HG02970 (cell line): ENCODE data around the gene DRAXIN.

Experiments used
- ATAC-seq: cut with Tn5 transposase; IDR thresholded peaks from one replicate; pipeline ENCODE4 v1.9.1; 2021; ENCODE audit warnings: mild to moderate bottlenecking, moderate library complexity, moderate number of reproducible peaks; ENCODE audit not compliant: unreplicated experiment, low FRiP score

Gene DRAXIN

GRCh38 chr1:11752359-11753088, 61.0 kb downstream of the DRAXIN start:
- ATAC-seq = no peak

- ATAC-seq = no peak
Observed at GRCh38 chr1:11753555-11754208, 62.2 kb downstream of the DRAXIN start.

DNA sequence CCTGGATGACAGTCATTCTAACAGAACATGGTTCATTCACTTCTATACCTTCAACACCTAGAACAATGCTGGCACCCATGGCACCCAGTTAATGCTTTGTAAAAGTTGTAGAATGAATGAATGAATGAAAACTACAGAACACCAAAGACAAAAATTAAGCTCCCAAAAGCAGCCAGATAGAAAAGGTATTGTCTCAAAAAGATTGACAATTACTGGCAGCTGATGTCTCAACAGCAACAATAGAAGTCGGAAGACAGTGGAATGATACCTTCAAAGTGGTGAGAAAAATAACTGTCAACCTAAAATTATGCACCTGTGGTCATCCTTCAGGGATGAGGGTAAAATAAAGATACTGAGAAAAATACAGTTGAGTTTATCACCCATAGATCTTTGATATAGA, 65.5 kb downstream of the DRAXIN start:
- ATAC-seq = no peak

DNA sequence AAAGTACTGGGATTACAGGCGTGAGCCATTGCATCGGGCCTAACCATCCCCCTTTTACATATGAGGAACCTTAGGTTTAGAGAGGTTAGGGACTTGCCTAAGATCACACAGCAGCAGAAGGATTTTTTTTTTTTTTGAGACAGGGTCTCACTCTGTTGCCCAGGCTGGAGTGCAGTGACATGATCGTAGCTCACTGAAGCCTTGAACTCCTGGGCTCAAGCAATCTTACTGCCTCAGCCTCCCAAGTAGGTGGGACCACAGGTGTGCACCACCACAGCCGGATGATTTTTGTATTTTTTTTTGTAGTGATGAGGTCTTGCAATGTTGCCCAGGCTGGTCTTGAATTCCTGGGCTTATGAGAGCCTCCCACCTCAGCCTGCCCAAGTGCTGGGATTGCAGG, 68.3 kb downstream of the DRAXIN start:
- ATAC-seq = no peak

GRCh38 chr1:11761285-11761684, 69.8 kb downstream of the DRAXIN start:
- no peak for ATAC-seq

GRCh38 chr1:11761988-11762406, 70.5 kb downstream of the DRAXIN start, which contains the start of gene C1orf167:
Gene C1orf167, plus strand, starts transcription at chr1:11762193. Its CDS starts 2,208 bp downstream, at chr1:11764401.
- no peak for ATAC-seq

DNA sequence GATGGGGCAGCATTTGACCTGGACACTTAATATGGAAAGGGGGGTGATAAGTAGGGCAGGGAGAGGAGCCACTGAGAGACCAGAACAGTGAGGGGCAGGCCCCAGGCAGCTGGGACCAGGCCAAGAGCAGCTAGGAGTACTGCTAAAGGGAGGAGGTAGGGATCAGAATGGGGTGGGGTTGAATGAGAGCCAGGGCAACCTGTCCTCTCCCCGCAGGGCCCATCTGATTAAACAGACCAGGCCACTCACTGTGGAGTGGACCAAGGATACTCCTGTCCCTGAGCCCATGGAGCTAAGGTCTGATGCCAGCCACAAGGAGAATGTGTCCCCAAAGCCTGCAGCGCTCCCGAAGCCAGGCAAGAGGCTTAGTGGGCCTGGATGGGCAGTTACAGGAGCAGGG, 72.6 kb downstream of the DRAXIN start:
- ATAC-seq = no peak

DNA sequence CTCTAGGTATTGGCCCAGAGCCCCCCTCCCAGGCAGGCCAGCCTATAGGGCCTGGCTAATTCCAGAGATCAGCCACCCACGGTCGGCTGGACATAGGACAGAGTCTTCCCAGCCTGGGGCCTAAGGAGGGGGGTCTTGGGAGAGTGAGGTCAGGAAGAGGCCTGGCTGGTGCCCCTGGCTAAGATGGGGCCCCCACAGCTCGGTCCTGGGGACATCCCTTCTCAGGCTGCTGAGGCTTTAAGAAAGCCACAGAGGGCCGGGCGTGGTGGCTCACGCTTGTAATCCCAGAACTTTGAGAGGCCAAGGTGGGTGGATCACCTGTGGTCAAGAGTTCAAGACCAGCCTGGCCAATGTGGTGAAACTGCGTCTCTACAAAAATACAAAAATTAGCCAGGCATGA, 73.0 kb downstream of the DRAXIN start:
- no peak for ATAC-seq

- no peak for ATAC-seq
Observed at GRCh38 chr1:11765661-11766428, 74.3 kb downstream of the DRAXIN start.

DNA sequence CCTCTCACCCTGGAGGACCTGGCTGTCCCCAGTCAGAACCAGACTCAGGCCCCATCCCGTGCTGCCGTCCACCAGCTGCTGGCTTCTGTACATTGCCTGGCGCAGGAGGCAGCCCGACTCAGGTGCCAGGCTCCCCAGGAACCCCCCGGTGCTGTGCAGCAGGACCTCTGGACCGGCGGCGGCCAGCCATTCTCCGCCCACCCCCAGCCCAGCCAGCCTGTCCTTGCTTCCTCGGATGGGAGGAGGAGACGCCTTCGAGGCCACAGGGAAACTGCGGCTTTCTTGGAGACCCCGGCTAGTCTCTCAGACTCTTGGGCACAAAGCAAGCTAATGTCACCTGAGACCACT, 74.9 kb downstream of the DRAXIN start:
- no peak for ATAC-seq

GRCh38 chr1:11767922-11768704, 76.6 kb downstream of the DRAXIN start:
- ATAC-seq = no peak

DNA sequence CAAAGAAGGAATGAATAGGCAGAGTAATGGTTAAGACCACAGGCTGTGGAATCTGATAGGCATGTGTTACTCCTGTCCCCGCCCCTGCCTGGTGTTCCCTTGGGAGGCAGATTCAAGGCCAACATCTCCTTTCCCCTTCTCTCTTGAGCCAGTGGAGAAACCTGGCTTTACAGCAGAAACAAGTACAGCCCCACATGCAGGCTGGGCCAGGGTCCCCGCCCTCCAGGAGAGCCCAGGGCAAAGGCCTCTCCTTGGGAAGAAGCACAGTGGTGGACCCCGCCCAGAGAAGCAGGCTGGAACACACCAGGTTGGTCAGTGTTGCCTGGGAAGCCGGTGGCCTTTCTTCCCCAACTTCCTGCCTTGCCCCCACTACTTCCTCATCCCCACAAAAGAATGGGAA, 77.3 kb downstream of the DRAXIN start:
- no peak for ATAC-seq

DNA sequence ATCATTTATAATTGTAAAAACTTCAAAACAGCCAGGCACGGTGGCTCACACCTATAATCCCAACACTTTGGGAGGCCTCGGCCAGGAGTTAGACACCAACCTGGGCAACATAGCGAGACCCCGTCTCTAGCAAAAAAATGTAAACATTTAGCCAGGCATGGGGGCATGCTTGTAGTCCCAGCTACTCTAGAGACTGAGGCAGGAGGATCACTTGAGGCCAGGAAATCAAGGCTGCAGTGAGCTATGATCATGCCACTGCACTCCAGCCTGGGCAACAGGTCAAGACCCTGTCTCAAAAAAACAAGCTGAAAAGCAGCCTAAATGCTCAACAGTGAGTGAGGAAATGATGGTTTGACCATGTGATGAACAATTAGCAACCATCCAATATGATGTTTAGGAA, 77.8 kb downstream of the DRAXIN start:
- no peak for ATAC-seq

GRCh38 chr1:11770011-11770410, 78.5 kb downstream of the DRAXIN start:
- no peak for ATAC-seq

- no peak for ATAC-seq
Observed at GRCh38 chr1:11771481-11772043, 80.1 kb downstream of the DRAXIN start.

GRCh38 chr1:11772458-11772857, 80.9 kb downstream of the DRAXIN start:
- ATAC-seq = no peak

DNA sequence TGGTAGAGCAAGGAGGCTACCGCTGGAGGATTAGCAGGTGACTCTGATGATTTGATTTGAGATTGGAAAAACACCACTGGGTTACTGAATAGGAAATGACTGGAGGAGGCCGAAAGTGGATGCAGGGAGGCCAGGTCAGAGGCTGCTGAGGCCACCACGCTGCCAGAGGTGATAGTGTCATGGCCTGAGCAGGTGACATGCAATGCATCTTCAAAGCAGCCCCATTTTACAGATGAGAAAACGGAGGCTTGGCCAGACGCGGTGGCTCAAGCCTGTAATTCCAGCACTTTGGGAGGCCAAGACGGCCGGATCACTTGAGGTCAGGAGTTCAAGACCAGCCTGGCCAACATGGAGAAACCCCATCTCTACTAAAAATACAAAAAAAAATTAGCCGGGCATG, 83.2 kb downstream of the DRAXIN start:
- ATAC-seq = no peak
